CD4-positive, alpha-beta T cell treated with Interleukin-6 at 100 ng/mL for 8 hours (primary cell): ENCODE measurements around the gene ABCB9.
"Not testable (repeated sequence)": the region's sequence is repeated elsewhere in the genome, so short reads cannot be mapped to it uniquely, and the experiment has no call there.

Experiments used
- DNase-seq: peaks from one replicate; pipeline ENCODE4 v3.0.0-alpha.2; 2020; ENCODE audit warnings: mixed read lengths, low spot score

Gene ABCB9

DNA sequence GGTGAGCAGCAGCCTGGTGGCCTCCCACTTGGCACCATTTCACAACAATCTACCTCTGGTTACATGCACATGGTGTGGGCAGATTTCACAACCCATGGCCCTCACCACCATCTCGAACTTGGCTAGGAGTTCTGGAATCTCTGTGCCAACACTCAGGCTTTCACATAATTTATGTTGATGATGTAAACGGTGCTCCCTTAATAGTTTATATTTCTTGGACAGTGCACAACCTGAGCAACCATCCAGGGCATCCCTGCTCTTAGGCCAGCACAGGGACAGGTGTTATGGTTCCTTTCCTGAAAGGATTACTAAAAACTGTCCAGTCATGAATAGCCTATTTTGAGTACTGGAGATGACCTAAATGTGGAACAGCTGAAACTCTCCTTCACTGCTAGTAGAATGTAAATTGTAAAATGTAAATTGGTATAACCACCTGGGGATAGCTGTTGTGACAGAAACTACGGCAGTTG, 28.6 kb downstream of the ABCB9 start:
- DNase-seq = no peak

- DNase-seq = no peak
Observed at GRCh38 chr12:122935318-122935717, 30.9 kb downstream of the ABCB9 start.

DNA sequence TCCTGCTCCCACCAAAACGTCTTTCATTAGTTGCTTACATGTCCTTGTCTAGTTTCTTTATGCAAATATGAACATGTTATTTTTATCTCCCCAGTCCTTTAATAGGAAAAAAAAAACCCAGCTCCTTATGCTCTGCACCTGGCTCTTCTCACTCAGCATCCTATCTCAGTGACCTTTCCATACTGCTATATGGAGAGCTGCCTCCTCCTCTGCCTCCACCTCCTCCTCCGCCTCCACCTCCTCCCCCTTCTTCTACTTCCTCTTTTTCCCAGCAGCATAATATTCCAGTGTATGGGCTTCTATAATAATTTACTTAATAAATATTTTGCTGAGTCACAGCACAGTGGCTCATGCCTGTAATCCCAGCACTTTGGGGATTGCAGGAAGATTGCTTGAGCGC, 31.5 kb downstream of the ABCB9 start:
- DNase-seq = no peak

DNA sequence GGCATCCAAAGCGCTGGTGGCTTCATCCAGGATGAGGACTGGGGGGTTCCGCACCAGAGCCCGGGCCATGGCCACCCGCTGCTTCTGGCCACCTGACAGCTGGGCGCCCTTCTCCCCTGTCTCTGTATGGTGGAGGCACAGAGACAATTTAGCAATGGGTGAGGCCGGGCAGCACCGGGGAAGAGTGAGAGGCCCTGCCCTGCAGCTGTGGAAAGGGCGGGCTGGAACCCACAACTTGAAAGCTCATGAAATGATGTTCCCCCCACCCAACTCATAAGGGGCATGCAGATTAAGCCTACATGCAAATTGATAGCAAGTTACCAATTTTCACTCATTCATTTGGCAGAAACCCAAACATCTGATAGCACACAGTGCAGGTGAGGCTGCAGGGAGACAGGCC, 34.1 kb downstream of the ABCB9 start:
- DNase-seq = no peak

DNA sequence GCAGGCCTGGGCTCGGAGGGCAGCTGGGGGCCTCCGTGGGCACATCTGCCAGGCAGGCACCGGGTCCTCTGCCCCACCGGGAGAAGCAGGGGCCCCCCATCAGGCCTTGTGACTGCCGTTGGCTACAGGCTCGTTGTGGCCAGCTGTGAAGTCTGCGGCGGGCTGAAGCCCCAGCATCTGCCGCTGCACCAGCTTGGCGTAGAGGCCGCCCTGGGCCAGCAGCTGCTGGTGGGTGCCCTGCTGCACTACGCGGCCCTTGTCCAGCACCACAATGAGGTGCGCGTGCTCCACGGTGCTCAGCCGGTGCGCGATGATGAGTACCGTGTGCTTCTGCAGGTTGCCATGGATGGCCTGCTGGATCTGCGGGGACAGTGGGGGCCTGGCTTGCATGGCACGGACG, 36.5 kb downstream of the ABCB9 start:
- no peak for DNase-seq

DNA sequence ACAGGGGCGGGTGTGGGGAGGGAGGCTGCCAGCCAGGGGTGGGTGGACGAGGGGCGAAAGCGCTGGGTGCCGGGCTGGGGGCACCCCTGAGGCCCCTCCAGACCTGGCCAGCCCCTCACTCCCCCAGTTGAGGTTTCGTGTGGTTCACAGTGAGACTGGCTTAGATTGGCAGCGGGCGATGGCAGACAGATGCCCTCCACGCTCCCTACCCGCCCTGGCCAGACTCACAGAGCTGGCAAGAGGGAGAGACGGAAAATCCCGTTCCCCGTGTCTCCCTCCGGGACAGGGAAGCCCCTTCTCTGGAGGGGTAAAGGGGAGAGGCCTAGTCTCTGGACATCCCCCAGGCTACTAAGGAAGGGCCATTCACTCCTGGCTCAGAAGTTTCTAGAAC, 37.1 kb downstream of the ABCB9 start:
- DNase-seq = no peak

GRCh38 chr12:122928404-122929147, 37.7 kb downstream of the ABCB9 start:
- DNase-seq = no peak

GRCh38 chr12:122927756-122928403, 38.4 kb downstream of the ABCB9 start:
- DNase-seq = no peak

DNA sequence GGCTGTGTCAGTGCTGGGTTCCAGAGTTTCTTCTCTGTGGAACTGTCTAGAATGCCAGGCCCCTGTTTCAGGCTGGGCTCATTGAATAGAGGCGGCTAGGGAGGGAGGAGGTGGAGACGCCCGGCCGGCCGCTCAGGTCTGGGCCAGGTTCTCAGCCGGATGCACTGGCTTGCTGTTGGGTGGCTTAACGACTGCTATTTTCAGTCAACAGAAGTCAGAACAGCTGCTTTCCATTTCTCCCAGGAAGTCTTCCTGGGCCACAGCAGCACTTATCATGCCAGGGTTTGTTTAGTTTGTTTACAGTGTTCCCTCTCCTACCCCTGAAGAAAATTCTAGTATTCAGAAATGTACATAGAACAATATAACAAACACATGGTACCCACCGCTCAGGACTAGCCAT, 44.3 kb downstream of the ABCB9 start:
- no peak for DNase-seq

DNA sequence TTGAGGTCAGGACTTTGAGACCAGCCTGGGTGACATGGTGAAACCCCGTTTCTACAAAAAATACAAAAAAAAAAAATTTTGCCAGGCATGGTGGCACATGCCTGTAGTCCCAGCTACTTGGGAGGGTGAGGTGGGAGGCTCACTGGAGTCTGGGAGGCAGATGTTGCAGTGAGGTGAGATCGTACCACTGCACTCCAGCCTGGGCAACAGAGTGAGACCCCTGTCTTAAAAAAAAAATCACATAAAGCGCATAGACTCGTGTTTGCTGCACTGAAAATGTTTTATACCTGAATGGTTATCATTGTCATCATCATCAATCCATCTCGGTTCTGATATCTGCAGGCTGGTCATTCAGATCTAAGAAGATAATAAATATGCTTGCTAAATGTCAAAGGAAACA, 45.6 kb downstream of the ABCB9 start:
- no peak for DNase-seq

- no peak for DNase-seq
Observed at GRCh38 chr12:122918827-122919226, 47.4 kb downstream of the ABCB9 start.

DNA sequence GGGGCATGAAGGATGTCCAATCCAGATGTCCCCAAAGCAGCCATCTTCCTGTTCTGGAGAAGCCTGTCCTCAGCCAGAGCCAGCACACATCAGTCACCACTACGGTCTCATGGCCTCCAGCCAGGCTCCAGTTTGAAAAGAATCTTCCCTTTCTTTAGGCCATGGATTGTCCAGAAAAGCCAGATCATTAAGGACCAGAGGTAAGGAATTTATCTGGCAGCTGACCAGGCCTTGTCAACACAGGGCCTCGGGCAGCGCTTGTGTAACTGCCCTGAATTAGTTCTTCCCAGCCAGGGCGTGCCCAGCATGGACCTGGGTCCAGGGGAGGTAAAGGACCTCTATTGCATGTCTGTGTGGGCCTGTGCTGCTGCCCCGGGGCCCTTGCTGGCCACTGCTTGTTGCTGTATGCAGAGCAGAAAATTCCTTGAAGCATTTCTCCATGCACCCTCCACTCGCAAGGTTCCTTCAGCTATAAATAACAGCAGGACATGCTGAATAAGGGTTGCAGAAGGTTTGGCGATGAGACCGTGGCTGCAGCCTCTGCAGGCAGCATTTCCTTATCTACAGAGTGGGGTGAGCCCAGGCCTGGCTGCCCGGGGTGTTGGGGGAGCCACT, 48.6 kb downstream of the ABCB9 start:
- DNase-seq = no peak

DNA sequence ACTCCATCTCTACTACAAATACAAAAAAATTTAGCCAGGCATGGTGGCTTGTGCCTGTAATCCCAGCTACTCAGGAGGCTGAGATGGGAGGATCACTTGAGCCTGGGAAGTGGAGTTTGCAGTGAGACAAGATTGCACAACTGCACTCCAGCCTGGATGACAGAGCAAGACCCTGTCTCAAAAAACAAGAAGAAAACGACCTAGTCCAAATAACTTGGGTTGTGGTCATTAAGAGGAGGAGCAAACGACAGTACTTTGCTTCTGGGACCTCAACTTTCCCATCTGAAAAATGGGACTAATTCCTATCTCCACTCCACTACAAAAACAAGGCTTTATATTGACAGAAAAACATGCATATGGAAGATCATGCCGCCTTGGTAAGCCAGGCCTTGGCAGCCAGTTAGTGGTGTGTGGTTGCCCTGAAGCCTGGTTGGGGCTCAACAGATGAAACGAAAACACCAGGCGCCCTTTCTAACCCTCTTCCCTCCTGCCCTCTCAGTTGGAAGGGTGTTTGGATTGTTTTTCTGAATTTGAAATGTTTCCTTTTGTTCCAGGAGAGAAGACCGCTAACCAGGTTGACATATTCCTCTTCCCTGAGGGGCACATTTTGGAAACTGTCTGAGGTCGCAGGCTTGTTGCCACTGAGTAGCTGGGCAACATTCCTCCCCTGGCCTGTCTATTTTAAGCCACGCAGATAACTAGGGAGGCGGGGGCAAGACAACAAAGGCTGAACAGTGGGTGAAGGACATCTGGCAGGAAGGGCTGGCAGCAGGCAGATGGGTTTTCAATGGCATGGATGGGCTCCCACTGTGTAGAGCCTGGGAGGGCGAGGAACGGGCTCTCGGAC, 56.6 kb downstream of the ABCB9 start:
- no peak for DNase-seq

DNA sequence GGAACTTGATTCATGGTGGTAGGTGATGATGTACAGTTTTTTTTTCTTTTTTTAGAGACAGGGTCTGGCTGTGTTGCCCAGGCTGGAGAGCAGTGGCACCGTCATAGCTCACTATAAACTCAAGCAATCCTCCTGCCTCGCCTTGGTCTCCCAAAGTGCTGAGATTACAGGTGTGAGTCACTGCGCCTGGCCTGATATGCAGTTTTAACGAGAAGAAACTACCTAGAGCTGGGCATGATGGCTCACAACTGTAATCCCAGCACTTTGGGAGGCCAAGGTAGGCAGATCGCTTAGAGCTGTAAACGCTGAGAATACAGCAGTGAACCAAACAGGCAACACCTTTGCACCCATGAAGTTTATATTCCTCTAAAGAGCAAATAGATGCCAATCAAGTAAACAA, 57.3 kb downstream of the ABCB9 start:
- DNase-seq = no peak

GRCh38 chr12:122905258-122905657, 61.0 kb downstream of the ABCB9 start:
- not testable (repeated sequence) for DNase-seq

DNA sequence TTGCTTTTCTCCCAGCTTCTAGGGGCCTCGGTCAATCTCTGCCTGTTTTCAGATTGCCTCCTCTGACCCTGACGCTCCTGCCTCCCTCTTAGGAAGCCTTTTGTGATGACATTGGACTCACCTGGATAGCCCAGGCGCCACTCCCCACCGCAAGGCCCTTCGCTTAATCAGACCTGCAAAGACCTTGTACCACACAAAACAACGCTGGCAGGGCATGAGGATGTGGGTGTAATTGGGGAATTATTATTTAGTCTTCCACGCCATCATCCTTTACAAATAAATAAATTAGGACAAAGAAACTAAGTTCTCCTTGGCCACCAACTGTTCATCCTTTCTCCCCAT, 62.6 kb downstream of the ABCB9 start:
- no peak for DNase-seq

- DNase-seq = no peak
Observed at GRCh38 chr12:122902854-122903692, 63.2 kb downstream of the ABCB9 start.

- no peak for DNase-seq
Observed at GRCh38 chr12:122899887-122900286, 66.4 kb downstream of the ABCB9 start.

DNA sequence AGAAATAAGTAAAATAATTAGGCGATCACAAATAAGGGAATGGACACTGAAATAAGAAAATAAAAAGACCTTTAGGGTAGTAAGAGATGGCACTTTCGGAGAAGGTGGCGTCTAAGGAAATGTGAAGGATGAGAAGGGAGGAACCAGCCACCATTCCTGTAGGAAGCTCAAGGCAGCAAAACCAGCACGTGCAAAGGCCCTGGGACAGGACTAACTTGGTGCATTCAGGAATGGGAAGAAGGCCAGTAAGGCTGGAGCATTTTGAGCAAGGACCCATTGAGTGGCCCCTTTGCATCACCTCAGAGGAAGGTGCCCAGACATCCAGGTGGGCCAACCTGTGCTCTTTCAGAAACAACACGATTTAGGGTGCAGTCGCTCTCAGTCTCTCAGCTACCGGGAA, 69.6 kb downstream of the ABCB9 start:
- DNase-seq = no peak

GRCh38 chr12:122895704-122896636, 70.3 kb downstream of the ABCB9 start, which contains the start of gene VPS37B:
VPS37B (minus strand) TSS chr12:122896124; CDS start chr12:122896062, 62 bp downstream.
- peak; percentile 81 for DNase-seq
